GM12892 (cell line): ENCODE data around the gene DIRAS2.

ENCODE experiments used
- POLR2A ChIP-seq: IDR thresholded peaks from 2 replicates; pipeline ENCODE4 v1.6.1; 2011; ENCODE audit warnings: low read depth, low read length, control low read depth
- POLR2AphosphoS5 ChIP-seq: IDR thresholded peaks from 2 replicates; pipeline ENCODE4 v1.6.1; 2011; ENCODE audit warnings: low read depth, low read length, control low read depth
- TAF1 ChIP-seq: IDR thresholded peaks from 2 replicates; pipeline ENCODE4 v1.6.1; 2011; ENCODE audit warnings: low read depth, mild to moderate bottlenecking, control low read depth, low read length, borderline replicate concordance

DNA sequence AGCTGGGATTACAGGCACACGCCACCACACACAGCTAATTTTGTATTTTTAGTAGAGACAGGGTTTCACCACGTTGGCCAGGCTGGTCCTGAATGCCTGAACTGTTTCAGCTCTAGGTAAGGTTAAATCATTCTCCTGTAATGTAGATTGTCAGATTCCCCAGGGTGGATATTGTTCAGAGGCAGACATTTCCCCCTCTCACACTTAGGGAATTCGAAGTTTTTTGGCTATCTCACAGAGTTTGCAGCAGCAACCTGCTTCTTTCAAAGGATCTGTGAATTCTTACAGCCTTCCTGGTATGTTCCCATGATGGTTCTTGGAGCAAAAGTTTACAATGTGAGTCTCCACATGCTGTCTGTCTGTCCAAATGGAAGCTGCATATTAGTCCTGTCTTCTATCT lies 15.6 kb upstream of the DIRAS2 start:
- TF ChIP-seq POLR2A (no peak), POLR2AphosphoS5 (no peak), TAF1 (no peak)
